ENCODE data around the gene GCN1.

Gene GCN1

DNA sequence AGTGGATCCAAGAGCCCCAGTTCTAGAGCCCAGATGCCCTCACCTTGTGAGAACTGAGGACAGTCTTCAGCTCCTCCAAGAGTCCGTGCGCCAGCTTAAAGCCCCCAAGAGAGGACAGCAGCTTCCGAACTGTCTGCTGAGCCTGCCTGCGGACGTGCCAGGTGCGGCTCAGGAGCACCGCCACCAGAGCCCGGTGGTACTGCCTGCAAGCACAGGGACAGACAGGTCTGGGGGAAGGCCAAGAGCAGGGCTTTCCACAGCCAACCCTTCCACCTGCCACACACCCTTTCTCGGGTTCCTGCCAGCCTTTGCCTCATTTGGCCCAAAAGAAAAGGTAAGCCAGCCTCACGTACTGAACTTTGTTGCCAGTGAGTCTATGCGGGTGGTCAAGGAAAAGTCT, 30.2 kb downstream of the GCN1 start:
- no peaks in the 10 kb centered on the region for H3K79me2 ChIP-seq (ENCODE audit: low read length)
- H4K20me1 ChIP-seq (ENCODE audit: insufficient read depth, low read length): no peaks in the 10 kb centered on the region
- peaks cover 54% of the 10 kb centered on the region for H3K36me3 ChIP-seq (replicated peaks; ENCODE audit: low read depth, low read length)
- no peak overlapping the region for H2AFZ ChIP-seq (ENCODE audit: low read depth, low read length)
- H3K9me3 ChIP-seq (ENCODE audit: insufficient read depth, low read length): no peaks in the 10 kb centered on the region
- no peak overlapping the region for H3K4me2 ChIP-seq (ENCODE audit: low read length)
- H3K27ac ChIP-seq (ENCODE audit: low read length): no peak overlapping the region
- H3K9ac ChIP-seq (ENCODE audit: low read length): no peak overlapping the region
- H3K27me3 ChIP-seq (ENCODE audit: low read depth, low read length): no peaks in the 10 kb centered on the region
- TF ChIP-seq, protein P1, sequence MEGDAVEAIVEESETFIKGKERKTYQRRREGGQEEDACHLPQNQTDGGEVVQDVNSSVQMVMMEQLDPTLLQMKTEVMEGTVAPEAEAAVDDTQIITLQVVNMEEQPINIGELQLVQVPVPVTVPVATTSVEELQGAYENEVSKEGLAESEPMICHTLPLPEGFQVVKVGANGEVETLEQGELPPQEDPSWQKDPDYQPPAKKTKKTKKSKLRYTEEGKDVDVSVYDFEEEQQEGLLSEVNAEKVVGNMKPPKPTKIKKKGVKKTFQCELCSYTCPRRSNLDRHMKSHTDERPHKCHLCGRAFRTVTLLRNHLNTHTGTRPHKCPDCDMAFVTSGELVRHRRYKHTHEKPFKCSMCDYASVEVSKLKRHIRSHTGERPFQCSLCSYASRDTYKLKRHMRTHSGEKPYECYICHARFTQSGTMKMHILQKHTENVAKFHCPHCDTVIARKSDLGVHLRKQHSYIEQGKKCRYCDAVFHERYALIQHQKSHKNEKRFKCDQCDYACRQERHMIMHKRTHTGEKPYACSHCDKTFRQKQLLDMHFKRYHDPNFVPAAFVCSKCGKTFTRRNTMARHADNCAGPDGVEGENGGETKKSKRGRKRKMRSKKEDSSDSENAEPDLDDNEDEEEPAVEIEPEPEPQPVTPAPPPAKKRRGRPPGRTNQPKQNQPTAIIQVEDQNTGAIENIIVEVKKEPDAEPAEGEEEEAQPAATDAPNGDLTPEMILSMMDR (IDR thresholded peaks at IDR 0.05; ENCODE audit: low read depth, low read length): no peak
- TF ChIP-seq EZH2phosphoT487 (IDR thresholded peaks at IDR 0.05; ENCODE audit: low read depth): no peak
- 0 out of 2 replicates have a peak, but pooled peaks cover 3% of the 10 kb centered on the region for H3K4me1 ChIP-seq (ENCODE audit: low read length)
- H3K4me3 ChIP-seq (ENCODE audit: low read length): no peak overlapping the region

DNA sequence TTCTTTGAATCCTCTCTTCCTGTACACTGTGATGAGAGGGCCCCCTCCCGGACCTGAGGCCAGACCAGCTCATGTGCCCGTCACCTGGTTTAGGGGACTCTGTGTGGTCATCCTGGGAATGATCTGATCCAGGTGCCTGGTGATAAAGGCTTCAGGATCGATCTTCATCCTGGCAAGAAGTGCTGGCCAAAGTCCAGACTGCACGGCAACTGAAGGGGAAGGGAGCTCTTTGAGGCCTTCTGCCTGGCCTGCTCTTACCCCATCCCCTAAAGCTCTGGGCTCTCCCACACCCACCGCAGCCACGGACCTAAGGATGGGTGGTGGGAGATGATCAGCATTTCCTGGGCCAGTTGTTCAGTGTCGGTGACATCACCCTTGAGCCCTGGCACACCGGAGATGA, 31.8 kb downstream of the GCN1 start:
- no peaks in the 10 kb centered on the region for H3K79me2 ChIP-seq (ENCODE audit: low read length)
- H3K4me2 ChIP-seq (ENCODE audit: low read length): no peak overlapping the region
- H2AFZ ChIP-seq (ENCODE audit: low read depth, low read length): no peak overlapping the region
- H3K4me3 ChIP-seq (ENCODE audit: low read length): no peak overlapping the region
- H3K27ac ChIP-seq (ENCODE audit: low read length): no peak overlapping the region
- H3K27me3 ChIP-seq (ENCODE audit: low read depth, low read length): no peaks in the 10 kb centered on the region
- no peaks in the 10 kb centered on the region for H3K9me3 ChIP-seq (ENCODE audit: insufficient read depth, low read length)
- no peaks in the 10 kb centered on the region for H4K20me1 ChIP-seq (ENCODE audit: insufficient read depth, low read length)
- H3K9ac ChIP-seq (ENCODE audit: low read length): no peak overlapping the region
- H3K36me3 ChIP-seq (replicated peaks; ENCODE audit: low read depth, low read length): peaks cover 58% of the 10 kb centered on the region
- TF ChIP-seq EZH2phosphoT487 (IDR thresholded peaks at IDR 0.05; ENCODE audit: low read depth): no peak
- TF ChIP-seq, protein P1 (IDR thresholded peaks at IDR 0.05; ENCODE audit: low read depth, low read length): no peak
- 0 out of 2 replicates have a peak, but pooled peaks cover 2% of the 10 kb centered on the region for H3K4me1 ChIP-seq (ENCODE audit: low read length)

GRCh38 chr12:120161852-120162251, 32.7 kb downstream of the GCN1 start:
- Histone ChIP-seq H2AFZ (ENCODE audit: low read depth, low read length) (no peak overlapping the region), H4K20me1 (ENCODE audit: insufficient read depth, low read length) (no peaks in the 10 kb centered on the region), H3K9me3 (ENCODE audit: insufficient read depth, low read length) (no peaks in the 10 kb centered on the region), H3K4me2 (ENCODE audit: low read length) (no peak overlapping the region), H3K4me1 (ENCODE audit: low read length) (no peaks in the 10 kb centered on the region), H3K79me2 (ENCODE audit: low read length) (no peaks in the 10 kb centered on the region), H3K27ac (ENCODE audit: low read length) (no peak overlapping the region), H3K36me3 (replicated peaks; ENCODE audit: low read depth, low read length) (peaks cover 64% of the 10 kb centered on the region), H3K9ac (ENCODE audit: low read length) (no peak overlapping the region), H3K27me3 (ENCODE audit: low read depth, low read length) (no peaks in the 10 kb centered on the region), H3K4me3 (ENCODE audit: low read length) (no peak overlapping the region)
- TF ChIP-seq, protein P1 (IDR thresholded peaks at IDR 0.05; ENCODE audit: low read depth, low read length): no peak
- TF ChIP-seq EZH2phosphoT487 (IDR thresholded peaks at IDR 0.05; ENCODE audit: low read depth): no peak

- Histone ChIP-seq H2AFZ (ENCODE audit: low read depth, low read length) (no peak overlapping the region), H3K27ac (ENCODE audit: low read length) (no peak overlapping the region), H3K36me3 (replicated peaks; ENCODE audit: low read depth, low read length) (peaks cover 84% of the 10 kb centered on the region), H3K4me2 (ENCODE audit: low read length) (no peak overlapping the region), H3K4me3 (ENCODE audit: low read length) (no peak overlapping the region), H3K9me3 (ENCODE audit: insufficient read depth, low read length) (no peaks in the 10 kb centered on the region), H3K27me3 (ENCODE audit: low read depth, low read length) (no peaks in the 10 kb centered on the region), H3K4me1 (ENCODE audit: low read length) (no peaks in the 10 kb centered on the region), H4K20me1 (ENCODE audit: insufficient read depth, low read length) (no peaks in the 10 kb centered on the region; the same call in 1 of the 2 replicates), H3K79me2 (ENCODE audit: low read length) (no peaks in the 10 kb centered on the region), H3K9ac (ENCODE audit: low read length) (no peak overlapping the region)
- TF ChIP-seq EZH2phosphoT487 (IDR thresholded peaks at IDR 0.05; ENCODE audit: low read depth): no peak
- TF ChIP-seq, protein P1 (IDR thresholded peaks at IDR 0.05; ENCODE audit: low read depth, low read length): no peak
Measured at GRCh38 chr12:120159509-120160237, 34.8 kb downstream of the GCN1 start.

All from OCI-LY3 (cell line).